Measurements from ENCODE around the gene TADA3.
A peak's percentile ranks its signal among the peaks of the same experiment; 100 is the strongest.

GRCh38 chr3:9792405-9793160 lies at the start of gene TADA3, which contains the start of gene ARPC4:
- TF ChIP-seq POLR2A (IDR thresholded peaks at IDR 0.05) (peak; percentile 63), CTCF (IDR thresholded peaks at IDR 0.05) (peak in 2 of 3 donors; percentile 41 to 62), EP300 (IDR thresholded peaks at IDR 0.05) (no peak)
